Measurements from ENCODE around the gene ZCCHC8.
"Not testable (repeated sequence)": the region's sequence is repeated elsewhere in the genome, so short reads cannot be mapped to it uniquely, and the experiment has no call there.

ZCCHC8 gene

DNA sequence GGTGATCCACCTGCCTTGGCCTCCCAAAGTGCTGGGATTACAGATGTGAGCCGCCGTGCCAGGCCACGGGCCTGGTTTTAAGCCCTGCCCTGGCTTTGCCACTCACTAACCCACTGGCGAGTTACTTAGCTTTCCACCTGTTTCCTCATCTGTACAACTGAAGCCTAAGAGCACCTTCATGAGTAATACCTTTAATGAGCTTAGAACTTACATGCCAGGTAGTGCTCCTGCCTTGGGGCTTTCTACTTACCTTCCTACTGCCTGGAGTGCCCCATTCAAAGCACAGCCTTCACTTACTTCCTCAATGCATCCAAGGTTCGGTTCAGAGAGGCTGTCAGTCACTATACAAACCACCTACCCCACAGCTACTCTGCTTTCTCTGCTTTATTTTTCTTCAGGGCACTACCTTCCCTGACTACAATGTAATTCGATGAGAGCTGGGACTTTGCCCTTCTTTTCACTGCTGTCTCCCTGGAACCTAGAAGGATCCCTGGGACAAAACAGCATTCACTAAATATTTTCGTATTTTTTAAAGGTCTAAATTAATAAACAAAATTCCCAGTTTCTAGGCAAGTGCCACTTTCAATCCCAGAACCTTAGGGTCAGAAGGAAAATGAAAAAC, 13.8 kb downstream of the ZCCHC8 start:
- DNase-seq: no peak
- Histone ChIP-seq H3K4me3 (ENCODE audit: low read depth, low read length) (no peak overlapping the region), H3K27ac (no peak overlapping the region), H3K9me3 (ENCODE audit: severe bottlenecking) (no peaks in the 10 kb centered on the region), H3K27me3 (ENCODE audit: insufficient read depth, low read depth, severe bottlenecking) (no peaks in the 10 kb centered on the region), H3K36me3 (peaks cover 84% of the 10 kb centered on the region)
- TF ChIP-seq, protein P1, sequence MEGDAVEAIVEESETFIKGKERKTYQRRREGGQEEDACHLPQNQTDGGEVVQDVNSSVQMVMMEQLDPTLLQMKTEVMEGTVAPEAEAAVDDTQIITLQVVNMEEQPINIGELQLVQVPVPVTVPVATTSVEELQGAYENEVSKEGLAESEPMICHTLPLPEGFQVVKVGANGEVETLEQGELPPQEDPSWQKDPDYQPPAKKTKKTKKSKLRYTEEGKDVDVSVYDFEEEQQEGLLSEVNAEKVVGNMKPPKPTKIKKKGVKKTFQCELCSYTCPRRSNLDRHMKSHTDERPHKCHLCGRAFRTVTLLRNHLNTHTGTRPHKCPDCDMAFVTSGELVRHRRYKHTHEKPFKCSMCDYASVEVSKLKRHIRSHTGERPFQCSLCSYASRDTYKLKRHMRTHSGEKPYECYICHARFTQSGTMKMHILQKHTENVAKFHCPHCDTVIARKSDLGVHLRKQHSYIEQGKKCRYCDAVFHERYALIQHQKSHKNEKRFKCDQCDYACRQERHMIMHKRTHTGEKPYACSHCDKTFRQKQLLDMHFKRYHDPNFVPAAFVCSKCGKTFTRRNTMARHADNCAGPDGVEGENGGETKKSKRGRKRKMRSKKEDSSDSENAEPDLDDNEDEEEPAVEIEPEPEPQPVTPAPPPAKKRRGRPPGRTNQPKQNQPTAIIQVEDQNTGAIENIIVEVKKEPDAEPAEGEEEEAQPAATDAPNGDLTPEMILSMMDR (IDR thresholded peaks at IDR 0.05; ENCODE audit: low read depth, low read length): no peak

DNA sequence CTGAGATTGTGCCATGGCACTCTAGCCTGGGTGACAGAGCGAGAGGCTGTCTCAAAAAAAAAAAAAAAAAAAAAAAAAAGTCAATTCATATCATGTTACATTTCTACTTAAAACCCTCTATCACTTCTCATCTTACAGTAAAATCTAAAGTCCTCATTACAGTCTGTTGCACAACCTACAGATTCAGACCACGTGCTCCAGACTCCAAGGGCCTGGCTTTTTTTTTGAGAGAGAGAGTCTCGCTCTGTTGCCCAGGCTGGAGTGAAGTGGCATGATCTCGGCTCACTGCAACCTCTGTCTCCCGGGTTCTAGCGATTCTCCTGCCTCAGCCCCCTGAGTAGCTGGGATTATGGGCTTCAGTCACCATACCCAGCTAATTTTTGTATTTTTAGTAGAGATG, 14.4 kb downstream of the ZCCHC8 start:
- not testable (repeated sequence) for DNase-seq

DNA sequence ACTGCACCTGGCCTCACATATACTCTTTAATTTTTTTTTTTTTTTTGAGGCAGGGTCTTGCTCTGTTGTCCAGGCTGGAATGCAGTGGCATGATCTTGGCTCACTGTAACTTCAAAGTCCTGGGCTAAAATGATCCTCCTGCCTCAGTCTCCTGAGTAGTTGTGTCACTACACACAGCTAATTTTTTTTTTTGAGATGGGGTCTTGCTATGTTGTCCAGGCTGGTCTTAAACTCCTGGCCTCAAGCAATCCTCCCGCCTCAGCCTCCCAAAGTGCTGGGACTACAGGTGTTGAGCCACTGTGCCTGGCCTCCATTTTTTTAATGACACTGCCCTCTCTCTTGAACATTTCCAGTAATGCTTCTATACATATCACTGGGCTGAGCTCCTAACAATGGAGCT, 16.3 kb downstream of the ZCCHC8 start:
- peaks cover 84% of the 10 kb centered on the region for H3K36me3 ChIP-seq

More for the DNA sequence above, 14.4 kb downstream of the ZCCHC8 start:
- H3K9me3 ChIP-seq (ENCODE audit: severe bottlenecking); H3K27me3 ChIP-seq (ENCODE audit: insufficient read depth, low read depth, severe bottlenecking); H3K4me3 ChIP-seq (ENCODE audit: low read depth, low read length); H3K27ac ChIP-seq: not testable (repeated sequence)
- peaks cover 84% of the 10 kb centered on the region for H3K36me3 ChIP-seq

DNA sequence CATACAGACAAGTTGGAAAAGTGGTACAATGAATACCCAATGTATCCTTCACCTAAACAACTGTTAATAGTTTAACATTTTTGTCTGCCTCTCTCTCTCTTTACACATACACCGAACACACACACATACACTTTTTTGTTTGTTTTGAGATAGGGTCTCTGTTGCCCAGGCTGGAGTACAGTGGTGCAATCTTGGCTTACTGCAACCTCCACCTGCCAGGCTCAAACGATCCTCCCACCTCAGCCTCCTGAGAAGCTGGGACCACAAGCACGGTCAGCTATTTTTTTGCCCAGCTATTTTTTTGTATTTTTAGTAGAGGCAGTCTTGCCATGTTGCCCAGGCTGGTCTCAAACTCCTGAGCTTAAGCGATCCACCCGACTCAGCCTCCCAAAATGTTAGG, 16.8 kb downstream of the ZCCHC8 start:
- Histone ChIP-seq H3K27me3 (ENCODE audit: insufficient read depth, low read depth, severe bottlenecking) (no peaks in the 10 kb centered on the region), H3K27ac (no peak overlapping the region), H3K4me3 (ENCODE audit: low read depth, low read length) (no peak overlapping the region), H3K36me3 (peaks cover 83% of the 10 kb centered on the region), H3K9me3 (ENCODE audit: severe bottlenecking) (no peaks in the 10 kb centered on the region)
- TF ChIP-seq, protein P1 (IDR thresholded peaks at IDR 0.05; ENCODE audit: low read depth, low read length): no peak
- DNase-seq: no peak

More for the DNA sequence above, 16.3 kb downstream of the ZCCHC8 start:
- H3K4me3 ChIP-seq (ENCODE audit: low read depth, low read length); H3K27ac ChIP-seq; H3K27me3 ChIP-seq (ENCODE audit: insufficient read depth, low read depth, severe bottlenecking); H3K9me3 ChIP-seq (ENCODE audit: severe bottlenecking); DNase-seq: not testable (repeated sequence)

DNA sequence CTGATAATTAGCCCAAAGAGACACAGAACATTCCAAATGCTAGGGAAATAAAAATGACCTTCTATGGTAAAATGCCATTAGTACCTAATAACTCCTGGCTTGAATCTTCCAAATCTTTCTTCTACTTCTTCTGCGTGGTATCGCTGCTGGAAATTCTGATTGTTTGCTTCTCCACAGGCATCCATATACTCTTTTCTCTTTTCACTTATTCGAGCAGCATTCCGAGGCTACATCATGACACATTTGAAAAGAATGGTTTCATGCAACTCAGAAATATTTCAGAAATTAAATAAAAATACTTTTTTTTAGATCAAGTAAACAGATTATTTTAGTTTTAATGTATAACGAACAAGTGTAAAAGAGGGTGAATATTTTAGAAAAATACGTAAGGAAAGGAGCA, 18.9 kb downstream of the ZCCHC8 start:
- peaks cover 77% of the 10 kb centered on the region for H3K36me3 ChIP-seq
- H3K27me3 ChIP-seq (ENCODE audit: insufficient read depth, low read depth, severe bottlenecking): no peaks in the 10 kb centered on the region
- TF ChIP-seq, protein P1 (IDR thresholded peaks at IDR 0.05; ENCODE audit: low read depth, low read length): no peak
- DNase-seq: no peak
- H3K27ac ChIP-seq: no peak overlapping the region
- no peak overlapping the region for H3K4me3 ChIP-seq (ENCODE audit: low read depth, low read length)
- H3K9me3 ChIP-seq (ENCODE audit: severe bottlenecking): no peaks in the 10 kb centered on the region

DNA sequence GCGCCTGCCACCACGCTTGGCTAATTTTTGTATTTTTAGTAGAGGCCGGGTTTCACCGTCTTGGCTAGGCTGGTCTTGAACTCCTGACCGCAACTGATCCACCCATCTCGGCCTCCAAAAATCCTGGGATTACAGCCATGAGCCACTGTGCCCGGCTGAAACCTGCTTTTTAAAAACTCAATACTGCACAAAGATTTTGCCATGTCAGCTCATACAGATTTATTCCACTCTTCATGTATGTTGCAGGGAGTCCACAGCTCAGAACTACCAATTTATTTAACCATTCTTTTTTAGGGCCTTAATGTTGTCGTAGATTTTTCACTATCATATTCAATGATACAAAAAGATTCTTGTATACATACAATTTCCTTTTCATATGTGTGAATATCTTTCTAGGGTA, 20.0 kb downstream of the ZCCHC8 start:
- Histone ChIP-seq H3K36me3 (peaks cover 77% of the 10 kb centered on the region), H3K27me3 (ENCODE audit: insufficient read depth, low read depth, severe bottlenecking) (no peaks in the 10 kb centered on the region), H3K9me3 (ENCODE audit: severe bottlenecking) (no peaks in the 10 kb centered on the region), H3K27ac (no peak overlapping the region), H3K4me3 (ENCODE audit: low read depth, low read length) (no peak overlapping the region)
- TF ChIP-seq, protein P1 (IDR thresholded peaks at IDR 0.05; ENCODE audit: low read depth, low read length): no peak
- no peak for DNase-seq

DNA sequence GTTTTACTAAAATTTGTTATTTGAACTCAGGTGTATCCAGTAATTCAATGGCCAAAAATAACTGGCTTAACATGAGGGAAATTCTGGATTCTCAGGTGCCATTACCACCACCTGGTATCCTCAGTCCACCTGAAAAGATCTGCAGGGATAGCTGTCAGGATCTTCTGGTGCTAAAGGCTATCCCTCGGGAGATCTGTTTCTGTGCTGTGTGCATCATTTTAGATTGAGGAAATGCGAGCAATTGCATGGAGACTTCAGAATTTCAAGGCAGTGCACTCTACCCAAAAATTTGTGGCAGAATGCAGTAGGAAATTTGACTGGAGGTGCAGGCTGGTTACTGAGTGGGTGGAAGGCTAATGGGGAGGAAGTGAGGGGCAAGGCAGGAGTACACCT, 26.4 kb downstream of the ZCCHC8 start:
- H3K27ac ChIP-seq: no peak overlapping the region
- no peak for DNase-seq
- H3K36me3 ChIP-seq: peaks cover 60% of the 10 kb centered on the region
- no peaks in the 10 kb centered on the region for H3K9me3 ChIP-seq (ENCODE audit: severe bottlenecking)
- H3K4me3 ChIP-seq (ENCODE audit: low read depth, low read length): no peak overlapping the region
- TF ChIP-seq, protein P1 (IDR thresholded peaks at IDR 0.05; ENCODE audit: low read depth, low read length): no peak
- H3K27me3 ChIP-seq (ENCODE audit: insufficient read depth, low read depth, severe bottlenecking): no peaks in the 10 kb centered on the region

All from WERI-Rb-1 (cell line).